Neural progenitor cell (in vitro differentiated cells): ENCODE data around the gene ZNF418. TPM values are rescaled to one million over a fixed set of nuclear protein-coding genes. Genes with fewer than 3 reads are reported as not detected.
"Not testable (repeated sequence)": the region's sequence is repeated elsewhere in the genome, so short reads cannot be mapped to it uniquely, and the experiment has no call there.

Experiments used
- DNase-seq: peaks from one replicate; pipeline ENCODE4 v3.0.0-alpha.2; 2016; ENCODE audit warnings: low spot score
- H2AFZ ChIP-seq: fragments of 200-600 bp; sonication (generic); replicated peaks from 2 replicates; pipeline ENCODE4 v1.6.1; 2016; ENCODE audit warnings: antibody characterized with exemption
- H3F3A ChIP-seq: fragments of 200-600 bp; sonication (generic); 2 replicates; pipeline ENCODE4 v1.6.1; 2016; ENCODE audit warnings: antibody characterized with exemption, low read depth
- H3K27ac ChIP-seq: fragments of 200-600 bp; sonication (generic); 2 replicates; pipeline ENCODE4 v1.5.1; 2016; ENCODE audit warnings: mild to moderate bottlenecking
- H3K27me3 ChIP-seq: fragments of 200-600 bp; sonication (generic); 2 replicates; pipeline ENCODE4 v1.6.1; 2016; ENCODE audit warnings: mild to moderate bottlenecking, moderate library complexity
- H3K36me3 ChIP-seq: fragments of 200-600 bp; sonication (generic); 2 replicates; pipeline ENCODE4 v1.5.1; 2016
- H3K4me1 ChIP-seq: fragments of 200-600 bp; sonication (generic); 2 replicates; pipeline ENCODE4 v1.6.1; 2016; ENCODE audit warnings: mixed run types
- H3K4me2 ChIP-seq: fragments of 200-600 bp; sonication (generic); 2 replicates; pipeline ENCODE4 v1.6.1; 2016
- H3K4me3 ChIP-seq: fragments of 200-600 bp; sonication (generic); 2 replicates; pipeline ENCODE4 v1.5.1; 2016
- H3K79me2 ChIP-seq: fragments of 200-600 bp; sonication (generic); 2 replicates; pipeline ENCODE4 v1.6.1; 2016; ENCODE audit warnings: low read depth
- H3K9ac ChIP-seq: fragments of 200-600 bp; sonication (generic); 2 replicates; pipeline ENCODE4 v1.6.1; 2016
- H3K9me3 ChIP-seq: fragments of 200-600 bp; sonication (generic); 2 replicates; pipeline ENCODE4 v1.5.1; 2016; ENCODE audit warnings: low read depth
- H4K20me1 ChIP-seq: fragments of 200-600 bp; sonication (generic); 2 replicates; pipeline ENCODE4 v1.6.1; 2016; ENCODE audit warnings: low read depth
- H3K27ac Mint-ChIP-seq: 3 replicates; pipeline ENCODE4 v1.8.0; 2021; ENCODE audit warnings: mixed read lengths
- H3K27me3 Mint-ChIP-seq: 2 replicates; pipeline ENCODE4 v1.8.0; 2022; ENCODE audit warnings: low read depth, mild to moderate bottlenecking, inconsistent platforms, moderate library complexity, mixed read lengths; ENCODE audit not compliant: insufficient read depth
- H3K36me3 Mint-ChIP-seq: 3 replicates; pipeline ENCODE4 v1.8.0; 2021; ENCODE audit warnings: mixed read lengths
- H3K4me1 Mint-ChIP-seq: 3 replicates; pipeline ENCODE4 v1.8.0; 2021; ENCODE audit warnings: mixed read lengths
- H3K4me3 Mint-ChIP-seq: 3 replicates; pipeline ENCODE4 v1.8.0; 2021; ENCODE audit warnings: mild to moderate bottlenecking, moderate library complexity, mixed read lengths
- H3K9me3 Mint-ChIP-seq: 3 replicates; pipeline ENCODE4 v1.8.0; 2020; ENCODE audit warnings: mixed read lengths
- CTCF ChIP-seq: fragments of 200-600 bp; sonication (generic); IDR thresholded peaks from 2 replicates; pipeline ENCODE4 v1.5.1; 2017; ENCODE audit warnings: antibody characterized with exemption, mild to moderate bottlenecking
- EZH2 ChIP-seq: fragments of 200-600 bp; sonication (generic); IDR thresholded peaks from 2 replicates; pipeline ENCODE4 v1.6.1; 2017; ENCODE audit warnings: antibody characterized with exemption, mild to moderate bottlenecking, moderate library complexity
- EZH2phosphoT487 ChIP-seq: fragments of 200-600 bp; sonication (generic); IDR thresholded peaks from 2 replicates; pipeline ENCODE4 v1.6.1; 2017; ENCODE audit warnings: antibody characterized with exemption
- total RNA-seq: library from RNA; depleted of rRNA; stranded (reverse); fragments of >200 nt; gene quantifications from 2 replicates; pipeline ENCODE4 v1.2.3, GENCODE V29; 2015; ENCODE audit warnings: low replicate concordance

Gene ZNF418
- total RNA-seq, 1 donor from 2014 or later: 43.0 TPM

DNA sequence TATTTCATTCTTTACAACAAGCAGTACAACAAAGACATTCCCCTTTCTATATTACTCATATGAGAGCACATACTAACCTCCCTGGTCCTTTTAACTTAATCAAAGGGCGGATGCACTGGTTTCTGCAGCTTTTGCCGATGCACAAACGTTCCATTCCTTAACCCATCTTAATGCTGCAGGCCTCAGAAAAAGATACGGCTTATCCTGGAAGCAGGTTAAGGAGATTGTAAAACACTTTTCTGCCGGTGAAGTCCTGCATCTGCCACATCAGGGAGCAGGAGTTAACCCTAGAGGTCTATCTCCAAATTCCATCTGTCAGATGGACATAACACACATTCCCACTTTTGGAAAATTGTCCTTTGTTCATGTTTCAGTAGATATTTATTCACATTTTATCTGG lies 34.9 kb downstream of the ZNF418 start:
- no peaks in the 10 kb centered on the region for H3K36me3 ChIP-seq
- no peaks in the 10 kb centered on the region for H3K9me3 ChIP-seq
- DNase-seq: no peak
- no peak overlapping the region for H3K4me2 ChIP-seq
- H3K27me3 Mint-ChIP-seq: peaks cover 3% of the 10 kb centered on the region
- H3K27ac Mint-ChIP-seq: no peak overlapping the region
- no peak overlapping the region for H3K4me3 ChIP-seq
- H3K4me1 Mint-ChIP-seq: no peaks in the 10 kb centered on the region
- H3K36me3 Mint-ChIP-seq: peaks cover 27% of the 10 kb centered on the region
- H3K9ac ChIP-seq: no peak overlapping the region
- H3K27ac ChIP-seq: no peak overlapping the region
- H3F3A ChIP-seq: no peaks in the 10 kb centered on the region
- no peak for TF ChIP-seq EZH2phosphoT487
- no peak overlapping the region for H2AFZ ChIP-seq
- H3K4me3 Mint-ChIP-seq: no peak overlapping the region
- no peaks in the 10 kb centered on the region for H3K4me1 ChIP-seq
- no peaks in the 10 kb centered on the region for H4K20me1 ChIP-seq
- H3K27me3 ChIP-seq: no peaks in the 10 kb centered on the region
- H3K9me3 Mint-ChIP-seq: peaks cover 24% of the 10 kb centered on the region
- no peaks in the 10 kb centered on the region for H3K79me2 ChIP-seq

GRCh38 chr19:57890706-57891105 lies 44.5 kb downstream of the ZNF418 start:
- H3K4me3 ChIP-seq: not testable (repeated sequence)

DNA sequence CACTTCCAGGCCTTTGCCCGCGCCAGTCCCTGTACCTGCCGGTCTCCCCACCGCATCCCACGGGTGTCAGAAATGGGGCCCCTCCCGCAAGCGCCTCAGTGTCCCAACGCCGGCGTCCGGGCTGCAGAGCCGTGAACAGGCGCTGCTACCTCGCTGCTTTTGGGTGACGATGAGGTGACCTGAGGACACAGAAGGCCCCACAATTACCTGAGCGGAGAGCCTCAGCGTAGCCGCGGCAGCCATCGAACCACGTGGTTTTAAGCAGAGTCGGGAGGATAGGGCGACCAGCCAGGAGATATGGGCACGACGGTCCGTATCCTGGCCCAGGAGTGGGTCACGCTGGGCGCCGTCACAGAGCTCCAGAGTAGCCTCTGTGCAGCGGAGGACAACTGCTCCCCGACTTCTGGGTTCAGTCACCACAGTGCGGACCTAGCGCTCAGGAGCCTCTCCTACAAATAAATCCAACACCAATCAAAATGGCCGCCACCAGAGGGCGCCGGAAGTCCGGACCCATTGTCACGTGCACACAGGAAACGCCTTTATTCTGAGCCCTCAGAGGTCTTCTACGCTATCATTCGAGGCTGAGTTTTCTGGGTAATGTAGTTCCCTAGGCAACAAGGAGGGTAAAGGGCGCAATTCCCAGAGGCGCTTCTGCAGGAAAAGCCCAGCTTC lies 46.5 kb downstream of the ZNF418 start, which contains the start of gene ZNF814:
Gene ZNF814, minus strand, starts transcription at position 478 of the 672 bp plus-strand sequence. Its CDS starts 235 bp downstream, at position 243.
- Mint-ChIP-seq H3K27ac (peak within 1 kb of the TSS; percentile 19), H3K9me3 (peaks cover 71% of the 10 kb centered on the region), H3K4me1 (peaks cover 15% of the 10 kb centered on the region), H3K4me3 (peak within 1 kb of the TSS; percentile 93), H3K27me3 (peaks cover 11% of the 10 kb centered on the region), H3K36me3 (peaks cover 57% of the 10 kb centered on the region)
- Histone ChIP-seq H3K79me2 (peaks cover 51% of the 10 kb centered on the region), H4K20me1 (peaks cover 12% of the 10 kb centered on the region), H3K36me3 (peaks cover 6% of the 10 kb centered on the region), H3K9me3 (no peaks in the 10 kb centered on the region), H3K9ac (peak within 1 kb of the TSS; percentile 85), H3K4me2 (peak within 1 kb of the TSS; percentile 99), H3K27me3 (no peaks in the 10 kb centered on the region), H3K4me3 (peak within 1 kb of the TSS; percentile 66), H3K27ac (peak within 1 kb of the TSS; percentile 81), H3K4me1 (peaks cover 11% of the 10 kb centered on the region), H3F3A (peaks cover 26% of the 10 kb centered on the region), H2AFZ (peak within 1 kb of the TSS; percentile 60)
- TF ChIP-seq EZH2phosphoT487 (no peak), EZH2 (no peak), CTCF (peak; percentile 60)
- DNase-seq: peak; percentile 96

More at GRCh38 chr19:57890706-57891105, 44.5 kb downstream of the ZNF418 start:
- H3K27ac ChIP-seq, H3K36me3 ChIP-seq, H3K4me3 Mint-ChIP-seq, H3K27ac Mint-ChIP-seq, DNase-seq, H3K4me2 ChIP-seq, H3K27me3 ChIP-seq, H3K9me3 ChIP-seq, H2AFZ ChIP-seq, H3K9ac ChIP-seq, H3K27me3 Mint-ChIP-seq, H4K20me1 ChIP-seq: not testable (repeated sequence)
- Histone ChIP-seq H3K4me1 (peaks cover 11% of the 10 kb centered on the region), H3F3A (peaks cover 26% of the 10 kb centered on the region), H3K79me2 (peaks cover 31% of the 10 kb centered on the region)
- peaks cover 15% of the 10 kb centered on the region for H3K4me1 Mint-ChIP-seq
- H3K36me3 Mint-ChIP-seq: peaks cover 38% of the 10 kb centered on the region
- peaks cover 51% of the 10 kb centered on the region for H3K9me3 Mint-ChIP-seq

DNA sequence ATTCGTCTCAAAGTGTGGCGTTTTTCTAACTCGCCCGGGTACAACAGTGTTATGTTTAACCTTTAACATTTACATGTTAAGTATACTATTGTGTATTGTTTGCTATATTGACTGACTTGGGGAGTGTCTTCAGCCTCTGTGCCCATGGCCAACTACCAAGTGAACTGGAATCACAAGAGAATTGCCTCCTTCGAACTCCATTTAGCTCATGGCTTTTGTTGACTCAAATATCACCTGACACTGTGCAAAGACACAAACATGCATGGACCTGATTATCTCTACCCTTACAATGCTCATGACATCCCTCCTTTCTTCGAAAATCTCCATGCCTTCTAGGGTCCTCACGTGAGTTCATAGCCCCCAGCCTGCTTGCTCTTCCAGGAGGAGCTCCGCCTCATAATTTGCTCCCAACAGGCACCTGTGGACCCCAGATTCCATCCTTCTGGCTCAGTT lies 47.1 kb downstream of the ZNF418 start:
- peak overlapping the region; percentile 85 for H3K9ac ChIP-seq
- no peaks in the 10 kb centered on the region for H3K9me3 ChIP-seq
- peaks cover 17% of the 10 kb centered on the region for H4K20me1 ChIP-seq
- no peak for TF ChIP-seq CTCF
- TF ChIP-seq EZH2: no peak
- no peak for TF ChIP-seq EZH2phosphoT487
- Mint-ChIP-seq H3K36me3 (peaks cover 61% of the 10 kb centered on the region), H3K4me1 (peaks cover 15% of the 10 kb centered on the region), H3K9me3 (peaks cover 77% of the 10 kb centered on the region), H3K4me3 (peak overlapping the region; percentile 93), H3K27ac (peak overlapping the region; percentile 19), H3K27me3 (peaks cover 11% of the 10 kb centered on the region)
- H3K79me2 ChIP-seq: peaks cover 56% of the 10 kb centered on the region
- H3K4me2 ChIP-seq: peak overlapping the region; percentile 99
- no peaks in the 10 kb centered on the region for H3K27me3 ChIP-seq
- H2AFZ ChIP-seq: no peak overlapping the region
- H3K4me1 ChIP-seq: peaks cover 11% of the 10 kb centered on the region
- H3F3A ChIP-seq: peaks cover 26% of the 10 kb centered on the region
- peaks cover 6% of the 10 kb centered on the region for H3K36me3 ChIP-seq
- DNase-seq: no peak
- peak overlapping the region; percentile 81 for H3K27ac ChIP-seq
- peak overlapping the region; percentile 66 for H3K4me3 ChIP-seq
